HepG2 (cell line): Measurements from ENCODE around the gene BAZ1B.

Experiments
- ARNTL ChIP-seq: sonication (generic); formaldehyde crosslinking; IDR thresholded peaks from 2 replicates; pipeline ENCODE4 v1.4.0; 2020; ENCODE audit warnings: mild to moderate bottlenecking, missing genetic modification reagents
- CREB1 ChIP-seq, 2 experiments: fragments of 450-650 bp in 1 of 2; IDR thresholded peaks; 2 replicates each; pipeline ENCODE4 v1.6.1; 2016 to 2017; ENCODE audit warnings: control low read depth in 1 of 2, mild to moderate bottlenecking in 1 of 2, missing compliant biosample characterization in 1 of 2, missing genetic modification characterization in 1 of 2
- EZH2 ChIP-seq: conservative IDR thresholded peaks from 2 replicates; pipeline ENCODE4 v1.6.1; 2012; ENCODE audit warnings: mild to moderate bottlenecking, low read depth, low read length, moderate library complexity
- HNRNPK ChIP-seq: fragments of 200-400 bp; formaldehyde crosslinking; IDR thresholded peaks from 2 replicates; pipeline ENCODE4 v1.6.1; 2018; ENCODE audit warnings: low read length, low read depth, moderate library complexity, mild to moderate bottlenecking; ENCODE audit not compliant: poor library complexity, severe bottlenecking
- POLR2G ChIP-seq: fragments of 200-400 bp; formaldehyde crosslinking; IDR thresholded peaks from 2 replicates; pipeline ENCODE4 v1.6.1; 2018; ENCODE audit warnings: mild to moderate bottlenecking, low read depth, low read length, moderate library complexity
- RXRA ChIP-seq: sonication (generic); formaldehyde crosslinking; IDR thresholded peaks from 2 replicates; pipeline ENCODE4 v1.5.1; 2020; ENCODE audit warnings: missing genetic modification reagents
- ZNF317 ChIP-seq: sonication (generic); formaldehyde crosslinking; IDR thresholded peaks from 2 replicates; pipeline ENCODE4 v1.5.0; 2020; ENCODE audit warnings: mild to moderate bottlenecking, missing genetic modification reagents
- TF ChIP-seq, protein P1 (sequence below): sonication (generic); formaldehyde crosslinking; conservative IDR thresholded peaks from 2 replicates; pipeline ENCODE4 v1.8.0; 2022; ENCODE audit warnings: missing genetic modification reagents
- TF ChIP-seq, protein P2 (sequence below): IDR thresholded peaks from 2 replicates; pipeline ENCODE4 v1.6.1; 2012; ENCODE audit warnings: inconsistent platforms

DNA sequence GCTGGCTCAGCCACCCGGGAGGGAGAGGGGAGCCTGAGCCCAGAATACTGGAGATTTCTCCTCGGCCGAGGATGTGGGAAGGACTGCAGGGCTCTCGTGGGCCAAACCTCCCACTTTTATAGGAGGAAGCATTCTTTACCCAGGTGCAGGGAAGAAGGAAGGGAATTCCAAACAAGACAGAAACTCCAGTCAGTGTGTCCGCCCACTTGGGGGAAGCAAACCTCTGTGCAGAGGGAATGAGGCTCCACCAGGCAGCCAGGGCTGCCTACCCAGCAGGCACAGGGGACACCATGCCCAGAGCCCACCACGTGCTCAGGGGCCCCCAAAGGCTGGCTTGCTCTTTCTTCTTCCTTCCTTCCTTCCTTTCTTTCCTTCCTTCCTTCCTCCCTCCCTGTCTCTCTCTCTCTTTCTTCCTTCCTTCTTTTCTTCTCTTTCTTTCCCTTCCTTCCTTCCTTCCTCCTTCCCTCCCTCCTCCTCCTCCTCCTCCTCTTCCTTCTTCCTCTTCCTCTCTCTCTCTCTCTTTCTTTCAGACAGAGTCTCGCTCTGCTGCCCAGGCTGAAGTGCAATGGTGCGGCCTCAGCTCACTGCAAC, 103.9 kb downstream of the BAZ1B start:
- no peak for TF ChIP-seq POLR2G
- TF ChIP-seq, protein P1, sequence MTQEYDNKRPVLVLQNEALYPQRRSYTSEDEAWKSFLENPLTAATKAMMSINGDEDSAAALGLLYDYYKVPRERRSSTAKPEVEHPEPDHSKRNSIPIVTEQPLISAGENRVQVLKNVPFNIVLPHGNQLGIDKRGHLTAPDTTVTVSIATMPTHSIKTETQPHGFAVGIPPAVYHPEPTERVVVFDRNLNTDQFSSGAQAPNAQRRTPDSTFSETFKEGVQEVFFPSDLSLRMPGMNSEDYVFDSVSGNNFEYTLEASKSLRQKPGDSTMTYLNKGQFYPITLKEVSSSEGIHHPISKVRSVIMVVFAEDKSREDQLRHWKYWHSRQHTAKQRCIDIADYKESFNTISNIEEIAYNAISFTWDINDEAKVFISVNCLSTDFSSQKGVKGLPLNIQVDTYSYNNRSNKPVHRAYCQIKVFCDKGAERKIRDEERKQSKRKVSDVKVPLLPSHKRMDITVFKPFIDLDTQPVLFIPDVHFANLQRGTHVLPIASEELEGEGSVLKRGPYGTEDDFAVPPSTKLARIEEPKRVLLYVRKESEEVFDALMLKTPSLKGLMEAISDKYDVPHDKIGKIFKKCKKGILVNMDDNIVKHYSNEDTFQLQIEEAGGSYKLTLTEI (CRISPR knock-in tag): no peak
- TF ChIP-seq, protein P2, sequence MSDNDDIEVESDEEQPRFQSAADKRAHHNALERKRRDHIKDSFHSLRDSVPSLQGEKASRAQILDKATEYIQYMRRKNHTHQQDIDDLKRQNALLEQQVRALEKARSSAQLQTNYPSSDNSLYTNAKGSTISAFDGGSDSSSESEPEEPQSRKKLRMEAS: no peak
- TF ChIP-seq RXRA (CRISPR knock-in tag): no peak
- no peak for TF ChIP-seq ZNF317
- no peak for TF ChIP-seq EZH2
- no peak for TF ChIP-seq CREB1 (IDR thresholded peaks at IDR 0.05)
- TF ChIP-seq CREB1 (CRISPR knock-in tag; IDR thresholded peaks at IDR 0.05): no peak
- TF ChIP-seq ARNTL (CRISPR knock-in tag): no peak
- no peak for TF ChIP-seq HNRNPK
